ENCODE results near the gene JAK1.

DNA sequence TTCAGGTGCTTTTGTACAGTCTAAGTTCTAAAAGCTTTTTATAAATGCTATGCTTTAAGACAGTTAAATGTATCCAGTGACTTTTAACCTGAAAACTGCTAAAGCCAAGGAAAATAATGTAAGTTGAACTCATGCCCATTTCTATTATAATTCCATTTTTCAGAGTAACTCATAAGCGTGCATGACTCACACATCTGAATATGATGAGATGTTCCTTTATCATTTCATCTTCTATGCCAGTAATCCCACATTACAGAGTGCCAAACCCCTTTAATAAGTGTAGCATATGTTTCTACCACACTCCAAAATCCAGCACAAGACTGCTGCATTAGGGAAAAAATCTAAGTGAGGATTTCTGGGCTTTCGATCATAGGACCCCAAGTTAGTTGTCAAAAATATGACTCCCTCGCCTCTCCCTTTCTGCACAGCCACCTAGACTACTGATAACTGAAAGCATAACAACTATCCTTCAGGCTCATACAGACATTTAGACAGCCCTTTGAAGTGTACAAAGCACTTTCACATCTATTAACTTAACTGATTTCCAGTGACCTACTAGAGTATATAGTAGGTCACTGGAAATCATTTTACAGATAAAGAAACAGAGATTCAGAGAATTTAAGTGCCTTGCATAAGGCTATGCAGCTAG is 45.3 kb downstream of the JAK1 start:
- no peak for TF ChIP-seq POLR2AphosphoS5 (IDR thresholded peaks at IDR 0.05)
- TF ChIP-seq, protein P1, sequence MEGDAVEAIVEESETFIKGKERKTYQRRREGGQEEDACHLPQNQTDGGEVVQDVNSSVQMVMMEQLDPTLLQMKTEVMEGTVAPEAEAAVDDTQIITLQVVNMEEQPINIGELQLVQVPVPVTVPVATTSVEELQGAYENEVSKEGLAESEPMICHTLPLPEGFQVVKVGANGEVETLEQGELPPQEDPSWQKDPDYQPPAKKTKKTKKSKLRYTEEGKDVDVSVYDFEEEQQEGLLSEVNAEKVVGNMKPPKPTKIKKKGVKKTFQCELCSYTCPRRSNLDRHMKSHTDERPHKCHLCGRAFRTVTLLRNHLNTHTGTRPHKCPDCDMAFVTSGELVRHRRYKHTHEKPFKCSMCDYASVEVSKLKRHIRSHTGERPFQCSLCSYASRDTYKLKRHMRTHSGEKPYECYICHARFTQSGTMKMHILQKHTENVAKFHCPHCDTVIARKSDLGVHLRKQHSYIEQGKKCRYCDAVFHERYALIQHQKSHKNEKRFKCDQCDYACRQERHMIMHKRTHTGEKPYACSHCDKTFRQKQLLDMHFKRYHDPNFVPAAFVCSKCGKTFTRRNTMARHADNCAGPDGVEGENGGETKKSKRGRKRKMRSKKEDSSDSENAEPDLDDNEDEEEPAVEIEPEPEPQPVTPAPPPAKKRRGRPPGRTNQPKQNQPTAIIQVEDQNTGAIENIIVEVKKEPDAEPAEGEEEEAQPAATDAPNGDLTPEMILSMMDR (IDR thresholded peaks at IDR 0.05), result no peak
- no peak for TF ChIP-seq POLR2A (IDR thresholded peaks at IDR 0.05)

Measured in breast epithelium (tissue), 3 donors.